H1 (cell line): ENCODE measurements around the gene ITPK1. TPM values are rescaled to one million over a fixed set of nuclear protein-coding genes. Genes with fewer than 3 reads are reported as not detected.

Experiments
- CTCF ChIA-PET: fragments of 300-600 bp; sonication (Branson Sonifier 250); formaldehyde crosslinking; loops from one replicate; lab custom pipeline; 2021; ENCODE audit not compliant: partially characterized antibody; lab: Charles Lee
- POLR2A ChIA-PET: fragments of 300-600 bp; sonication (Branson Sonifier 250); formaldehyde crosslinking; loops from one replicate; lab custom pipeline; 2021; ENCODE audit warnings: inconsistent platforms; ENCODE audit not compliant: partially characterized antibody; lab: Charles Lee
- DNase-seq, 2 experiments: peaks; one replicate each; pipeline versions ENCODE4 v3.0.0 to v3.0.0-alpha.2; 2010 to 2022; ENCODE audit warnings: low spot score in 2 of 2, low read depth in 1 of 2, mixed read lengths in 1 of 2
- FAIRE-seq: peaks from 2 replicates; lab custom pipeline; 2011; peaks lifted over from hg19 to GRCh38; lab: Jason Lieb, UNC
- H2AFZ ChIP-seq: 2 replicates; pipeline ENCODE4 v1.8.1; 2012; ENCODE audit warnings: low read length, inconsistent platforms
- H2AK5ac ChIP-seq: 2 replicates; pipeline ENCODE4 v1.6.1; 2013; ENCODE audit warnings: low read depth, low read length
- H2BK120ac ChIP-seq: replicated peaks from 2 replicates; pipeline ENCODE3; 2013; ENCODE audit warnings: low read depth, low read length, inconsistent platforms
- H2BK12ac ChIP-seq: 2 replicates; pipeline ENCODE4 v1.6.1; 2013; ENCODE audit warnings: low read depth, low read length
- H2BK15ac ChIP-seq: 2 replicates; pipeline ENCODE4 v1.6.1; 2013; ENCODE audit warnings: low read length
- H2BK20ac ChIP-seq: 2 replicates; pipeline ENCODE4 v1.6.1; 2013; ENCODE audit warnings: low read length
- H2BK5ac ChIP-seq: 2 replicates; pipeline ENCODE4 v1.6.1; 2013; ENCODE audit warnings: low read depth, low read length
- H3K14ac ChIP-seq: 2 replicates; pipeline ENCODE4 v1.6.1; 2013; ENCODE audit warnings: inconsistent platforms; ENCODE audit not compliant: insufficient read length
- H3K18ac ChIP-seq: 2 replicates; pipeline ENCODE4 v1.6.1; 2013; ENCODE audit warnings: low read length; ENCODE audit errors: extremely low read depth
- H3K23ac ChIP-seq: 2 replicates; pipeline ENCODE4 v1.6.1; 2013; ENCODE audit warnings: inconsistent platforms; ENCODE audit not compliant: insufficient read length
- H3K23me2 ChIP-seq: 2 replicates; pipeline ENCODE4 v1.6.1; 2013; ENCODE audit warnings: low read depth, low read length
- H3K27ac ChIP-seq: 2 replicates; pipeline ENCODE4 v1.6.1; 2011; ENCODE audit warnings: low read depth, low read length, inconsistent platforms
- H3K27me3 ChIP-seq, 4 experiments: replicated peaks in 1 of 4; 1 replicate in 1 of 4; 2 replicates in 3 of 4; pipeline versions ENCODE4 v1.6.1 to v1.8.1; 2011 to 2013; ENCODE audit warnings: low read length in 3 of 4, mild to moderate bottlenecking in 3 of 4, inconsistent platforms in 2 of 4, mixed read lengths in 2 of 4, moderate library complexity in 1 of 4; ENCODE audit not compliant: control insufficient read depth in 3 of 4, insufficient read depth in 3 of 4; ENCODE audit errors: extremely low read depth in 1 of 4
- H3K36me3 ChIP-seq, 4 experiments: 2 replicates each; pipeline versions ENCODE4 v1.6.1 to v1.8.1; 2011 to 2013; ENCODE audit warnings: mild to moderate bottlenecking in 4 of 4, low read length in 3 of 4, moderate library complexity in 2 of 4, control low read depth in 1 of 4, inconsistent platforms in 1 of 4; ENCODE audit not compliant: insufficient read depth in 4 of 4, control insufficient read depth in 2 of 4
- H3K4ac ChIP-seq: replicated peaks from 2 replicates; pipeline ENCODE3; 2013; ENCODE audit warnings: low read length, low read depth, mixed read lengths, inconsistent platforms; ENCODE audit not compliant: insufficient read length
- H3K4me1 ChIP-seq, 4 experiments: replicated peaks in 1 of 4; 1 replicate in 1 of 4; 2 replicates in 3 of 4; pipeline versions ENCODE4 v1.6.1 to v1.8.1; 2011 to 2013; ENCODE audit warnings: low read length in 3 of 4, inconsistent platforms in 2 of 4, mixed read lengths in 1 of 4; ENCODE audit not compliant: insufficient read depth in 4 of 4, control insufficient read depth in 3 of 4
- H3K4me2 ChIP-seq, 2 experiments: 2 replicates each; pipeline versions ENCODE4 v1.6.1 to v1.8.1; 2011 to 2013; ENCODE audit warnings: low read depth in 2 of 2, low read length in 2 of 2, control low read depth in 1 of 2, inconsistent platforms in 1 of 2, mild to moderate bottlenecking in 1 of 2; ENCODE audit not compliant: insufficient read depth in 1 of 2
- H3K4me3 ChIP-seq, 4 experiments: fragments of 200-600, 300-600 bp in 1 of 4; sonication (generic), shearing (Covaris generic), sonication (Bioruptor Twin) in 1 of 4; 2 replicates each; pipeline versions ENCODE4 v1.5.1 to v1.8.1; 2011 to 2016; ENCODE audit warnings: low read length in 4 of 4, low read depth in 3 of 4, control low read depth in 2 of 4, inconsistent platforms in 2 of 4, mild to moderate bottlenecking in 2 of 4, mixed read lengths in 1 of 4, moderate library complexity in 1 of 4; ENCODE audit not compliant: insufficient read depth in 2 of 4; ENCODE audit errors: extremely low read depth in 1 of 4
- H3K56ac ChIP-seq: replicated peaks from 2 replicates; pipeline ENCODE3; 2013; ENCODE audit warnings: low read depth, mild to moderate bottlenecking, mixed read lengths, low read length, inconsistent platforms; ENCODE audit not compliant: insufficient read length
- H3K79me1 ChIP-seq: 2 replicates; pipeline ENCODE4 v1.6.1; 2013; ENCODE audit warnings: low read depth, low read length, control low read depth
- H3K79me2 ChIP-seq, 2 experiments: 2 replicates each; pipeline versions ENCODE4 v1.6.1 to v1.8.1; 2012 to 2013; ENCODE audit warnings: low read length in 2 of 2, mild to moderate bottlenecking in 2 of 2, inconsistent platforms in 1 of 2; ENCODE audit not compliant: insufficient read depth in 2 of 2, control insufficient read depth in 1 of 2
- H3K9ac ChIP-seq, 4 experiments: replicated peaks in 1 of 4; 1 replicate in 1 of 4; 2 replicates in 3 of 4; pipeline versions ENCODE4 v1.6.1 to v1.8.1; 2011 to 2013; ENCODE audit warnings: low read depth in 3 of 4, low read length in 3 of 4, control low read depth in 2 of 4, mild to moderate bottlenecking in 2 of 4, moderate library complexity in 2 of 4, inconsistent platforms in 1 of 4; ENCODE audit errors: extremely low read depth in 1 of 4
- H3K9me3 ChIP-seq, 2 experiments: 2 replicates each; pipeline versions ENCODE4 v1.6.1 to v1.8.1; 2012 to 2013; ENCODE audit warnings: mild to moderate bottlenecking in 2 of 2, moderate library complexity in 2 of 2, control low read depth in 1 of 2, inconsistent platforms in 1 of 2, low read depth in 1 of 2, low read length in 1 of 2, mixed read lengths in 1 of 2; ENCODE audit not compliant: insufficient read depth in 2 of 2
- H4K20me1 ChIP-seq, 2 experiments: replicated peaks in 1 of 2; 2 replicates each; pipeline versions ENCODE3 to v1.8.1; 2011 to 2013; ENCODE audit warnings: inconsistent platforms in 2 of 2, low read length in 2 of 2, mild to moderate bottlenecking in 1 of 2; ENCODE audit not compliant: insufficient read depth in 2 of 2, control insufficient read depth in 1 of 2
- H4K5ac ChIP-seq: 2 replicates; pipeline ENCODE4 v1.6.1; 2013; ENCODE audit warnings: low read length, low read depth, mixed read lengths, inconsistent platforms; ENCODE audit not compliant: insufficient read length
- H4K8ac ChIP-seq: 2 replicates; pipeline ENCODE4 v1.8.0; 2013; ENCODE audit warnings: mild to moderate bottlenecking, moderate library complexity, low read length, inconsistent platforms; ENCODE audit not compliant: insufficient read depth; ENCODE audit errors: extremely low read depth
- H4K91ac ChIP-seq: replicated peaks from 2 replicates; pipeline ENCODE3; 2013; ENCODE audit warnings: low read length, mixed read lengths, inconsistent platforms; ENCODE audit not compliant: insufficient read length
- ASH2L ChIP-seq: fragments of 200-600, 300-600 bp; sonication (generic); IDR thresholded peaks from one replicate; pipeline ENCODE4 v1.7.1; 2017; ENCODE audit warnings: low read length
- BCL11A ChIP-seq, 2 experiments: IDR thresholded peaks; one replicate each; pipeline ENCODE4 v1.6.1; 2011; ENCODE audit warnings: low read depth in 2 of 2, low read length in 2 of 2, mild to moderate bottlenecking in 2 of 2
- CBX5 ChIP-seq: fragments of 300-800, 300-1000 bp; sonication (generic); IDR thresholded peaks from 2 replicates; pipeline ENCODE4 v1.7.1; 2016; ENCODE audit warnings: antibody characterized with exemption, low read length, low read depth
- CHD1 ChIP-seq: IDR thresholded peaks from 2 replicates; pipeline ENCODE4 v1.6.1; 2012; ENCODE audit warnings: low read depth, low read length, improper control_type of control experiment
- CTBP2 ChIP-seq: IDR thresholded peaks from 2 replicates; pipeline ENCODE4 v1.7.0; 2011; ENCODE audit warnings: borderline replicate concordance, mild to moderate bottlenecking, moderate library complexity, mixed read lengths, low read length; ENCODE audit not compliant: insufficient read depth, insufficient read length
- HDAC2 ChIP-seq, 2 experiments: fragments of 300-600 bp in 1 of 2; sonication (generic) in 1 of 2; IDR thresholded peaks; 2 replicates each; pipeline ENCODE4 v1.6.1; 2011 to 2012; ENCODE audit warnings: low read depth in 2 of 2, low read length in 2 of 2, mild to moderate bottlenecking in 2 of 2, moderate library complexity in 2 of 2, borderline replicate concordance in 1 of 2, inconsistent platforms in 1 of 2
- KDM5A ChIP-seq: fragments of 200-600 bp; IDR thresholded peaks from 2 replicates; pipeline ENCODE4 v1.7.1; 2012; ENCODE audit warnings: mild to moderate bottlenecking, low read length, inconsistent platforms, mixed read lengths
- NANOG ChIP-seq: IDR thresholded peaks from 2 replicates; pipeline ENCODE4 v1.6.1; 2011; ENCODE audit warnings: low read length, low read depth, mild to moderate bottlenecking, inconsistent platforms; ENCODE audit not compliant: insufficient read depth, poor library complexity, severe bottlenecking
- SAP30 ChIP-seq: fragments of 300-600 bp; sonication (generic); IDR thresholded peaks from 2 replicates; pipeline ENCODE4 v1.7.1; 2012; ENCODE audit warnings: low read length, moderate library complexity, mild to moderate bottlenecking, inconsistent platforms; ENCODE audit not compliant: insufficient read depth, insufficient replicate concordance
- SIX5 ChIP-seq: IDR thresholded peaks from 2 replicates; pipeline ENCODE4 v1.6.1; 2011; ENCODE audit warnings: mild to moderate bottlenecking, low read depth, low read length
- SP2 ChIP-seq: IDR thresholded peaks from 2 replicates; pipeline ENCODE4 v1.6.1; 2012; ENCODE audit warnings: mild to moderate bottlenecking, low read length, inconsistent platforms
- YY1 ChIP-seq: IDR thresholded peaks from 2 replicates; pipeline ENCODE4 v1.6.1; 2011; ENCODE audit warnings: low read depth, mild to moderate bottlenecking, low read length
- ZNF274 ChIP-seq: IDR thresholded peaks from 2 replicates; pipeline ENCODE4 v1.7.0; 2012; ENCODE audit warnings: low read length, borderline replicate concordance; ENCODE audit errors: extremely low read depth
- WGBS, 2 experiments: shearing (Covaris generic) in 1 of 2; methylation state at CpG; one replicate each; pipeline versions ENCODE4 v1.1.6 to v1.1.7; 2013 to 2015; ENCODE audit warnings: low lambda C conversion rate in 2 of 2, mixed read lengths in 2 of 2, inconsistent platforms in 1 of 2, low coverage in 1 of 2, missing lambda C conversion rate in 1 of 2; ENCODE audit not compliant: insufficient replicate concordance in 2 of 2, insufficient coverage in 1 of 2, insufficient read length in 1 of 2; ENCODE audit errors: extremely low coverage in 1 of 2, missing lambda C conversion rate in 1 of 2; 5-methylcytosine and 5-hydroxymethylcytosine counted together
- polyA plus RNA-seq, 7 experiments: library from polyadenylated mRNA; depleted of rRNA in 3 of 7; stranded (reverse) in 5 of 7; unstranded in 2 of 7; fragments of >200 nt in 5 of 7; fragments of 200-250 nt in 2 of 7; gene quantifications; 1 replicate in 5 of 7; 2 replicates in 1 of 7; 4 replicates in 1 of 7; pipeline versions ENCODE4 v1.2.1 to v1.2.3, GENCODE V29; 2011 to 2013; ENCODE audit warnings: missing spikeins in 2 of 7, mixed read lengths in 2 of 7
- total RNA-seq: library from RNA; stranded (reverse); fragmentation: NEBNext Ultra II Directional; extraction: Animal tissue kit (Norgen Biotek cat#: 25700); gene quantifications from 2 replicates; pipeline ENCODE4 v1.2.1, GENCODE V29; 2021
- TF ChIP-seq, protein P1 (sequence below): IDR thresholded peaks from 2 replicates; pipeline ENCODE4 v1.6.1; 2012; ENCODE audit warnings: inconsistent platforms

ITPK1 gene
- total and polyA plus RNA-seq, 2 of the 8 experiments (the other 6 are each of a cell fraction or from before 2014, with no cell fraction given), result 108 to 143 TPM

DNA sequence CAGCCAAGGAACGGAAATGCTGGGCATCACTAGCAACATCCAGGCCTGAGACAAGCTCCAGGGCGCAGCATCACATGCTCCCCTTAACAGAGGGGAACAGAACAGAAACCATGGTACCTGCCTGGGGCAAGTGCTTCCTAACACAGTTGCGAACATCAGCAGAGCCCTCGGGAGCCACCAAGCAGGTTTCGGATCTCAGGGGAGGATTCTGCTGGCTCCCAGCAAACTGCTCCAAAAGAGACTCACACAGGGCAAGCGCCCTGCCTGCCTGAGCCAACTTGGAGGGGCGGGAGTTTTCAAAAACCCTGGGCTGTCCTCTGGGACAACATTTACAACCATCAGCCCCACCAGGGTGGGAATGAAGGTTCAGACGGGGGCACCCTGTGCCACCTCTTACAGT is 173.1 kb downstream of the ITPK1 start:
- H2BK20ac ChIP-seq, result no peak overlapping the region
- no peak overlapping the region for H2BK120ac ChIP-seq
- no peaks in the 10 kb centered on the region for H3K23me2 ChIP-seq
- no peak overlapping the region for H3K23ac ChIP-seq
- no peak overlapping the region for H3K4ac ChIP-seq
- no peak overlapping the region for H4K8ac ChIP-seq
- WGBS, 2 experiments, result 88% methylated on average over 7 of the region's 8 CpGs; no CpG with 5 or more reads in 1 of the 2 experiments
- H4K20me1 ChIP-seq, result peaks cover 3 to 8% of the 10 kb centered on the region in 2 experiments
- no peaks in the 10 kb centered on the region for H3K79me2 ChIP-seq
- H3K18ac ChIP-seq, result no peak overlapping the region
- H2AFZ ChIP-seq, result no peak overlapping the region
- H2BK12ac ChIP-seq, result no peak overlapping the region
- no peak overlapping the region for H3K56ac ChIP-seq
- no peak overlapping the region; the same call in 1 of the 2 replicates for H2BK5ac ChIP-seq
- no peak overlapping the region for H4K5ac ChIP-seq
- no peak overlapping the region for H2AK5ac ChIP-seq
- peaks cover 3% of the 10 kb centered on the region; the same call in 1 of the 2 replicates for H3K79me1 ChIP-seq
- H3K9ac ChIP-seq, result no peak overlapping the region
- H3K4me2 ChIP-seq, result no peak overlapping the region
- no peaks in the 10 kb centered on the region for H3K4me1 ChIP-seq
- H4K91ac ChIP-seq, result no peak overlapping the region
- no peak overlapping the region for H3K14ac ChIP-seq
- DNase-seq (no peak), FAIRE-seq (no peak)
- no peaks in the 10 kb centered on the region for H3K9me3 ChIP-seq
- no peak overlapping the region for H3K27ac ChIP-seq
- peaks cover 0 to 21% (median 0%) of the 10 kb centered on the region in 4 experiments; a peak in 2 of 8 replicates for H3K36me3 ChIP-seq
- no peaks in the 10 kb centered on the region for H3K27me3 ChIP-seq
- no peak overlapping the region for H2BK15ac ChIP-seq
- POLR2A ChIA-PET, result interaction anchor here (1.2 kb wide), 1 partner anchor 242 kb away, joined by 4 read pairs; the partner anchor contains the start of genes LYSET and MOAP1
- CTCF ChIA-PET, result interaction anchor here (0.9 to 4.0 kb wide), 6 partner anchors 11 to 203 kb away, joined by 3 to 36 read pairs (median 3); no protein-coding TSS in a partner anchor
- no peak overlapping the region for H3K4me3 ChIP-seq
- TF ChIP-seq CHD1 (no peak), SP2 (no peak), HDAC2 (IDR thresholded peaks at IDR 0.05; ENCODE audit: borderline replicate concordance in 1 of 2, low read depth in 2 of 2, low read length in 2 of 2) (no peak), CBX5 (no peak), SAP30 (no peak), KDM5A (no peak), NANOG (no peak), ASH2L (no peak), CTBP2 (no peak), SIX5 (no peak), ZNF274 (no peak), BCL11A (IDR thresholded peaks at IDR 0.05; ENCODE audit: low read depth in 2 of 2, low read length in 2 of 2) (no peak), YY1 (no peak)
- TF ChIP-seq, protein P1, sequence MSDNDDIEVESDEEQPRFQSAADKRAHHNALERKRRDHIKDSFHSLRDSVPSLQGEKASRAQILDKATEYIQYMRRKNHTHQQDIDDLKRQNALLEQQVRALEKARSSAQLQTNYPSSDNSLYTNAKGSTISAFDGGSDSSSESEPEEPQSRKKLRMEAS, result no peak
